Pancreas (tissue), 10 donors: Measurements from ENCODE around the gene ZNF117. TPM values are rescaled to one million over a fixed set of nuclear protein-coding genes. Genes with fewer than 3 reads are reported as not detected.
"Not testable (repeated sequence)": the region's sequence is repeated elsewhere in the genome, so short reads cannot be mapped to it uniquely, and the experiment has no call there.

ENCODE experiments used
- ATAC-seq, 4 donors: fragments of 200-7000 bp; cut with Tn5 transposase; one replicate each; pipeline versions ENCODE4 v1.8.0 to v1.9.1; 2020; ENCODE audit warnings: mild to moderate bottlenecking in 4 of 4, moderate library complexity in 4 of 4
- DNase-seq, 6 donors: peaks; one replicate each; pipeline ENCODE4 v3.0.0-alpha.2; 2020
- FAIRE-seq: peaks from 2 replicates; lab custom pipeline; 2012; peaks lifted over from hg19 to GRCh38; lab: Jason Lieb, UNC
- H3K27ac ChIP-seq, 4 donors: fragments of 200-600 bp; sonication (generic); 1 replicate in 3 of 4; 2 replicates in 1 of 4; pipeline versions ENCODE4 v1.5.0 to v1.8.0; 2020
- H3K27me3 ChIP-seq, 4 donors: fragments of 200-600 bp; one replicate each; pipeline ENCODE4 v1.8.0; 2021
- H3K36me3 ChIP-seq, 3 donors: fragments of 200-600 bp; sonication (generic) in 1 of 3; one replicate each; pipeline versions ENCODE4 v1.5.0 to v1.8.0; 2020 to 2021
- H3K4me1 ChIP-seq, 3 donors: fragments of 200-600 bp; one replicate each; pipeline ENCODE4 v1.8.0; 2021
- H3K4me3 ChIP-seq, 4 donors: fragments of 200-600 bp; sonication (generic) in 2 of 4; one replicate each; pipeline versions ENCODE4 v1.5.0 to v1.8.0; 2020 to 2021
- H3K9me3 ChIP-seq, 4 donors: fragments of 200-600 bp; one replicate each; pipeline ENCODE4 v1.8.0; 2021
- CTCF ChIP-seq, 4 donors: fragments of 200-600 bp; sonication (generic) in 3 of 4; IDR thresholded peaks; one replicate each; pipeline versions ENCODE4 v1.5.0 to v1.8.0; 2021; ENCODE audit warnings: antibody characterized with exemption in 4 of 4
- WGBS, 2 donors: extraction: QIAGEN DNeasy Blood & Tissue Kit; methylation state at CpG; one replicate each; pipeline ENCODE4 v1.1.7; 2013; 5-methylcytosine and 5-hydroxymethylcytosine counted together
- intact Hi-C, 3 donors: fragments of 100-400 bp; cut with DNase I; formaldehyde crosslinking; loops; one replicate each; pipeline versions ENCODE4 v1.11.1 to v1.14.2; 2022
- polyA plus RNA-seq, 2 donors: library from polyadenylated mRNA; stranded (reverse); fragments of 200-250 nt; gene quantifications; one replicate each; pipeline ENCODE4 v1.2.3, GENCODE V29; 2013
- total RNA-seq, 6 donors: library from RNA; stranded (reverse); fragmentation: NEBNext Ultra II Directional in 4 of 6; extraction: Animal tissue kit (Norgen Biotek cat#: 25700) in 4 of 6; gene quantifications; one replicate each; pipeline versions ENCODE4 v1.2.1 to v1.2.4, GENCODE V29; 2021 to 2023
- donor health status: healthy with polysubstance abuse.
- donor health status: DM: no; HTN: no; CAD: no; lungs with moderate emphysema.
- donor health status: DM: no; HTN: no; CAD: no.
- donor health status: control.
- donor health status: control.
- donor health status: Bipolar disorder and iron deficiency.
- donor health status: DM: yes; HTN: yes; CAD: no.
- donor health status: DM: no; HTN: no; CAD: no.
- donor health status: DM: no; HTN: no; CAD: no.
- donor health status: DM: yes; HTN: yes; CAD: no.

The ZNF117 gene
- total and polyA plus RNA-seq, 8 donors, result 3.0 to 9.4 (median 3.9) TPM

- Histone ChIP-seq H3K9me3 (no peaks in the 10 kb centered on the region), H3K36me3 (no peaks in the 10 kb centered on the region), H3K4me1 (peaks cover 0 to 2% (median 0%) of the 10 kb centered on the region in 3 donors), H3K27me3 (no peaks in the 10 kb centered on the region), H3K27ac (no peak overlapping the region), H3K4me3 (peak overlapping the region; percentile 3 to 54 (median 39))
- 1 to 3% methylated on average over 48 to 59 of the region's 59 CpGs for WGBS, 2 donors
- intact Hi-C loops, result loop anchor here in 1 of 3 donors (10.0 kb wide), 1 partner anchor 357 kb away; no protein-coding TSS in a partner anchor
- peak; percentile 44 to 67 (median 64) for ATAC-seq
- TF ChIP-seq CTCF (IDR thresholded peaks at IDR 0.05), result no peak
- DNase-seq, result peak in 3 of 6 donors; percentile 46 to 77 (median 68)
- FAIRE-seq, result no peak
Observed at GRCh38 chr7:64947252-64948000, 43.4 kb downstream of the ZNF117 start.

GRCh38 chr7:64946772-64947171 lies 44.1 kb downstream of the ZNF117 start:
- Histone ChIP-seq H3K36me3 (no peaks in the 10 kb centered on the region), H3K27me3 (no peaks in the 10 kb centered on the region), H3K4me3 (peak overlapping the region in 1 of 4 donors; percentile 54), H3K27ac (no peak overlapping the region), H3K9me3 (no peaks in the 10 kb centered on the region), H3K4me1 (peaks cover 0 to 2% (median 0%) of the 10 kb centered on the region in 3 donors)
- ATAC-seq (peak; percentile 36 to 71 (median 50)), DNase-seq (peak in 2 of 6 donors; percentile 56 to 62), FAIRE-seq (no peak)
- 45% methylated on average over 5 of the region's 5 CpGs for WGBS, 2 donors
- intact Hi-C loops, result loop anchor here in 1 of 3 donors (10.0 kb wide), 1 partner anchor 358 kb away; no protein-coding TSS in a partner anchor
- no peak for TF ChIP-seq CTCF (IDR thresholded peaks at IDR 0.05)

- no peak for TF ChIP-seq CTCF (IDR thresholded peaks at IDR 0.05)
- intact Hi-C loops, result loop anchor here in 1 of 3 donors (10.0 kb wide), 1 partner anchor 359 kb away; no protein-coding TSS in a partner anchor
- DNase-seq (no peak), FAIRE-seq (no peak), ATAC-seq (no peak)
- WGBS, 2 donors, result 37 to 41% methylated on average over 2 of the region's 2 CpGs
- Histone ChIP-seq H3K27ac (no peak overlapping the region), H3K9me3 (no peaks in the 10 kb centered on the region), H3K36me3 (no peaks in the 10 kb centered on the region), H3K27me3 (no peaks in the 10 kb centered on the region), H3K4me1 (peaks cover 0 to 2% (median 0%) of the 10 kb centered on the region in 3 donors), H3K4me3 (no peak overlapping the region)
Observed at GRCh38 chr7:64945503-64946175, 45.2 kb downstream of the ZNF117 start.

- ATAC-seq, H3K9me3 ChIP-seq, DNase-seq, H3K36me3 ChIP-seq, H3K27me3 ChIP-seq, H3K4me1 ChIP-seq, FAIRE-seq, H3K4me3 ChIP-seq, H3K27ac ChIP-seq: not testable (repeated sequence)
- intact Hi-C loops, result loop anchor here in 1 of 3 donors (10.0 kb wide), 1 partner anchor 360 kb away; no protein-coding TSS in a partner anchor
- WGBS, 2 donors, result 66 to 70% methylated on average over 5 of the region's 5 CpGs
Observed at GRCh38 chr7:64944667-64945502, 46.0 kb downstream of the ZNF117 start.

- 91% methylated on average over 6 of the region's 6 CpGs for WGBS, 2 donors
- intact Hi-C loops, result loop anchor here in 1 of 3 donors (10.0 kb wide), 1 partner anchor 365 kb away; no protein-coding TSS in a partner anchor
- not testable (repeated sequence) for FAIRE-seq
Observed at GRCh38 chr7:64940021-64940420, 50.8 kb downstream of the ZNF117 start.

More at GRCh38 chr7:64940021-64940420, 50.8 kb downstream of the ZNF117 start:
- H3K36me3 ChIP-seq, H3K27ac ChIP-seq, DNase-seq, H3K4me1 ChIP-seq, H3K9me3 ChIP-seq, H3K27me3 ChIP-seq, H3K4me3 ChIP-seq, ATAC-seq: not testable (repeated sequence)
